GM11168 (cell line): ENCODE measurements around the gene SRGAP3.

ENCODE experiments used
- in situ Hi-C: fragments of 300-500 bp; cut with MboI; formaldehyde crosslinking; loops from one replicate; pipeline ENCODE4 v1.12.0; 2022; ENCODE audit warnings: low sequenced_read_pairs; ENCODE audit not compliant: unreplicated experiment

Gene SRGAP3

GRCh38 chr3:9229879-9230278 is 19.6 kb downstream of the SRGAP3 start:
- in situ Hi-C loops: no loop called here

- in situ Hi-C loops: no loop called here
Observed at GRCh38 chr3:9229325-9229724, 20.1 kb downstream of the SRGAP3 start.

GRCh38 chr3:9226326-9226725 is 23.1 kb downstream of the SRGAP3 start:
- in situ Hi-C loops: no loop called here

- in situ Hi-C loops: no loop called here
Observed at GRCh38 chr3:9225268-9225667, 24.2 kb downstream of the SRGAP3 start.

GRCh38 chr3:9224490-9224889 is 25.0 kb downstream of the SRGAP3 start:
- in situ Hi-C loops: no loop called here

- in situ Hi-C loops: no loop called here
Observed at GRCh38 chr3:9223672-9224071, 25.8 kb downstream of the SRGAP3 start.

- in situ Hi-C loops: no loop called here
Observed at GRCh38 chr3:9222956-9223639, 26.3 kb downstream of the SRGAP3 start.

- in situ Hi-C loops: no loop called here
Observed at GRCh38 chr3:9222049-9222448, 27.4 kb downstream of the SRGAP3 start.

GRCh38 chr3:9218514-9218846 is 31.0 kb downstream of the SRGAP3 start:
- in situ Hi-C loops: no loop called here

GRCh38 chr3:9217784-9218513 is 31.5 kb downstream of the SRGAP3 start:
- in situ Hi-C loops: no loop called here

- in situ Hi-C loops: no loop called here
Observed at GRCh38 chr3:9216736-9217135, 32.7 kb downstream of the SRGAP3 start.

GRCh38 chr3:9214599-9214998 is 34.8 kb downstream of the SRGAP3 start:
- in situ Hi-C loops: no loop called here

- in situ Hi-C loops: no loop called here
Observed at GRCh38 chr3:9214185-9214584, 35.3 kb downstream of the SRGAP3 start.

- in situ Hi-C loops: no loop called here
Observed at GRCh38 chr3:9213019-9213634, 36.3 kb downstream of the SRGAP3 start.

- in situ Hi-C loops: no loop called here
Observed at GRCh38 chr3:9211155-9211950, 38.1 kb downstream of the SRGAP3 start.

- in situ Hi-C loops: no loop called here
Observed at GRCh38 chr3:9209777-9210176, 39.7 kb downstream of the SRGAP3 start.

- in situ Hi-C loops: no loop called here
Observed at GRCh38 chr3:9208605-9209152, 40.8 kb downstream of the SRGAP3 start.

- in situ Hi-C loops: no loop called here
Observed at GRCh38 chr3:9207116-9207763, 42.2 kb downstream of the SRGAP3 start.

- in situ Hi-C loops: no loop called here
Observed at GRCh38 chr3:9206287-9206686, 43.2 kb downstream of the SRGAP3 start.
